Neural crest cell (in vitro differentiated cells): ENCODE results near the gene TBC1D14. TPM values are rescaled to one million over a fixed set of nuclear protein-coding genes. Genes with fewer than 3 reads are reported as not detected.
A peak's percentile ranks its signal among the peaks of the same experiment; 100 is the strongest.

ENCODE experiments used
- DNase-seq: peaks from one replicate; pipeline ENCODE4 v3.0.0; 2021; ENCODE audit warnings: low read depth, mixed read lengths, low spot score
- H3K27ac Mint-ChIP-seq: one replicate; pipeline ENCODE4 v1.8.0; 2021; ENCODE audit warnings: mild to moderate bottlenecking, mixed read lengths; ENCODE audit not compliant: unreplicated experiment
- H3K27me3 Mint-ChIP-seq: 2 replicates; pipeline ENCODE4 v1.8.0; 2021; ENCODE audit warnings: low read depth, mild to moderate bottlenecking, mixed read lengths
- H3K36me3 Mint-ChIP-seq: 2 replicates; pipeline ENCODE4 v1.8.0; 2021; ENCODE audit warnings: low read depth, mild to moderate bottlenecking, mixed read lengths
- H3K4me1 Mint-ChIP-seq: 2 replicates; pipeline ENCODE4 v1.8.0; 2021; ENCODE audit warnings: mixed read lengths
- H3K4me3 Mint-ChIP-seq: one replicate; pipeline ENCODE4 v1.8.0; 2021; ENCODE audit warnings: mild to moderate bottlenecking, mixed read lengths
- H3K9me3 Mint-ChIP-seq: 2 replicates; pipeline ENCODE4 v1.8.0; 2021; ENCODE audit warnings: mixed read lengths
- total RNA-seq: library from RNA; stranded (reverse); gene quantifications from 2 replicates; pipeline ENCODE4 v1.2.1, GENCODE V29; 2021
- TF ChIP-seq, protein P1 (sequence below): fragments of 200-600 bp; sonication (generic); conservative IDR thresholded peaks from 2 replicates; pipeline ENCODE4 v1.5.0; 2021; ENCODE audit warnings: antibody characterized with exemption, mild to moderate bottlenecking

The TBC1D14 gene
- total RNA-seq, 1 donor from 2014 or later = 56.3 TPM

- Mint-ChIP-seq H3K4me3 (no peak overlapping the region), H3K4me1 (peaks cover 28% of the 10 kb centered on the region), H3K36me3 (peaks cover 7% of the 10 kb centered on the region), H3K27ac (no peak overlapping the region), H3K27me3 (no peaks in the 10 kb centered on the region), H3K9me3 (no peaks in the 10 kb centered on the region)
- TF ChIP-seq, protein P1, sequence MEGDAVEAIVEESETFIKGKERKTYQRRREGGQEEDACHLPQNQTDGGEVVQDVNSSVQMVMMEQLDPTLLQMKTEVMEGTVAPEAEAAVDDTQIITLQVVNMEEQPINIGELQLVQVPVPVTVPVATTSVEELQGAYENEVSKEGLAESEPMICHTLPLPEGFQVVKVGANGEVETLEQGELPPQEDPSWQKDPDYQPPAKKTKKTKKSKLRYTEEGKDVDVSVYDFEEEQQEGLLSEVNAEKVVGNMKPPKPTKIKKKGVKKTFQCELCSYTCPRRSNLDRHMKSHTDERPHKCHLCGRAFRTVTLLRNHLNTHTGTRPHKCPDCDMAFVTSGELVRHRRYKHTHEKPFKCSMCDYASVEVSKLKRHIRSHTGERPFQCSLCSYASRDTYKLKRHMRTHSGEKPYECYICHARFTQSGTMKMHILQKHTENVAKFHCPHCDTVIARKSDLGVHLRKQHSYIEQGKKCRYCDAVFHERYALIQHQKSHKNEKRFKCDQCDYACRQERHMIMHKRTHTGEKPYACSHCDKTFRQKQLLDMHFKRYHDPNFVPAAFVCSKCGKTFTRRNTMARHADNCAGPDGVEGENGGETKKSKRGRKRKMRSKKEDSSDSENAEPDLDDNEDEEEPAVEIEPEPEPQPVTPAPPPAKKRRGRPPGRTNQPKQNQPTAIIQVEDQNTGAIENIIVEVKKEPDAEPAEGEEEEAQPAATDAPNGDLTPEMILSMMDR = no peak
- DNase-seq = no peak
Observed at GRCh38 chr4:6894528-6895498, 14.8 kb upstream of the TBC1D14 start.

- no peaks in the 10 kb centered on the region for H3K36me3 Mint-ChIP-seq
Observed at GRCh38 chr4:6896035-6896434, 13.6 kb upstream of the TBC1D14 start.

GRCh38 chr4:6898763-6899162 is 10.9 kb upstream of the TBC1D14 start:
- DNase-seq = no peak
- H3K27ac Mint-ChIP-seq = no peak overlapping the region
- no peak overlapping the region for H3K4me3 Mint-ChIP-seq
- TF ChIP-seq, protein P1 = no peak
- H3K9me3 Mint-ChIP-seq = no peaks in the 10 kb centered on the region
- no peaks in the 10 kb centered on the region for H3K27me3 Mint-ChIP-seq
- no peaks in the 10 kb centered on the region for H3K36me3 Mint-ChIP-seq
- peaks cover 8% of the 10 kb centered on the region for H3K4me1 Mint-ChIP-seq

More at GRCh38 chr4:6896035-6896434, 13.6 kb upstream of the TBC1D14 start:
- Mint-ChIP-seq H3K9me3 (no peaks in the 10 kb centered on the region), H3K27ac (no peak overlapping the region), H3K4me3 (no peak overlapping the region), H3K4me1 (peaks cover 28% of the 10 kb centered on the region), H3K27me3 (no peaks in the 10 kb centered on the region)
- no peak for DNase-seq
- TF ChIP-seq, protein P1 = no peak

DNA sequence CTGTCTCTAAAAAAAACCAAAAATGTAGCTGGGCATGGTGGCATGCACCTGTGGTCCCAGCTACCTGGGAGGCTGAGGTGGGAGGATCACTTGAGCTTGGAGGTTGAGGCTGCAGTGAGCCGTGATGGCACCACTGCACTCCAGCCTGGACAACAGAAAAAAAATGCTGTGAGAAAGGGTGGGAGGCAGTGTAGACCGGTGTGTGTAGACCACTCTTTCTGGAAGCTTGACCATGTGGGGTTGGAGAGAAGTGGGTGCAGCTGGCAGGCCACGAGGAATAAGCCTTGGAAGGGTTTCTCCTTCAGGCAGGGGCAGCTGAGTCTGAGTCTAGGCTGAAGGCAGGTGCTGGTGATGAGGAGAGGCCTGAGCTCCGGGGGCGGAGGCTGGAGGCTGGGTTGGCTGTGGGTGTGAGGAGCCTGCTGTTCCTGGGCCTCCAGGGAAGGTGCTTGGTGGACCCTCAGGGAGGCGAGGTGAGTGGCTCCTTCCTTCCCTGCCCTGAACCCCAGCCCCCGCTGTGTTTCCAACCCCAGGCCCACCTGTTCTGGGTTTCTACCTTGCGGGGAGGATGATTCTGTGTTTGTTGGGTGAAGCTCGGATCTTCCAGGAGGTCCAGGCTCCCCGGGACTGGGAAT is 9.3 kb upstream of the TBC1D14 start:
- H3K27ac Mint-ChIP-seq = no peak overlapping the region
- H3K27me3 Mint-ChIP-seq = no peaks in the 10 kb centered on the region
- DNase-seq = no peak
- peaks cover 6% of the 10 kb centered on the region for H3K4me1 Mint-ChIP-seq
- H3K9me3 Mint-ChIP-seq = no peaks in the 10 kb centered on the region
- TF ChIP-seq, protein P1 = no peak
- no peaks in the 10 kb centered on the region for H3K36me3 Mint-ChIP-seq
- peak overlapping the region; percentile 41 for H3K4me3 Mint-ChIP-seq

- Mint-ChIP-seq H3K27me3 (no peaks in the 10 kb centered on the region), H3K4me3 (no peak overlapping the region), H3K9me3 (no peaks in the 10 kb centered on the region), H3K27ac (peak overlapping the region; percentile 6), H3K36me3 (no peaks in the 10 kb centered on the region), H3K4me1 (peaks cover 4% of the 10 kb centered on the region)
- TF ChIP-seq, protein P1 = no peak
- DNase-seq = no peak
Observed at GRCh38 chr4:6900956-6901355, 8.7 kb upstream of the TBC1D14 start.
